Measurements from ENCODE around the gene GAS5.

DNA sequence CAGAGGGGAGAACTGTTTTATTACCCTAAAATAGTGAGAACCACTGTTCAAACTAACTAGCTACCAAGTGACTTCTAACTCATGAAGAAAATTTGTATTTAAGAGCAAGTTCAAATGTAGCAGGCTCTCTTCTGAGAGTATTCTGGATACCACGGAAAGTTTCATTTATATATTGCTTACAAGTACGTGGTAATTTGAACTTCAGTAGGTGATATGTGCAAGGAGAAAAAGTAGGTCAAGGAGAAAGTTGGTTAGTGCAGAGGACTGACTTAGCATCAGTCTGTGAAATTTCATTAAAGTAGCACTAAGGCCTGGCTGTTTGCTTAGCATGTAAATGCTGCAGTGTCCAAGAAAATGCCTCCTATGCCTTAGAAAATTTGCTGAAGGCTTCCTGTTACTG, 32.6 kb upstream of the GAS5 start:
- TF ChIP-seq CTCF (IDR thresholded peaks at IDR 0.05 in 4 of 5, conservative IDR thresholded peaks at IDR 0.05 in 1 of 5) (no peak), POLR2A (IDR thresholded peaks at IDR 0.05) (no peak)

Data from gastrocnemius medialis (tissue), 4 donors.